Prostate gland (tissue), 2 donors: ENCODE measurements around the gene EMID1.

Experiments used
- POLR2AphosphoS5 ChIP-seq: sonication (generic); formaldehyde crosslinking; IDR thresholded peaks from one replicate; pipeline ENCODE4 v1.6.1; 2017; ENCODE audit warnings: antibody characterized with exemption
- TF ChIP-seq, protein P1 (sequence below), 4 experiments: fragments of 200-600 bp in 2 of 4; fragments of 450-650 bp in 2 of 4; sonication (generic) in 2 of 4; IDR thresholded peaks; 1 replicate in 3 of 4; 2 replicates in 1 of 4; pipeline ENCODE4 v1.5.1; 2016 to 2019; ENCODE audit warnings: antibody characterized with exemption in 4 of 4, mild to moderate bottlenecking in 2 of 4, moderate library complexity in 2 of 4

DNA sequence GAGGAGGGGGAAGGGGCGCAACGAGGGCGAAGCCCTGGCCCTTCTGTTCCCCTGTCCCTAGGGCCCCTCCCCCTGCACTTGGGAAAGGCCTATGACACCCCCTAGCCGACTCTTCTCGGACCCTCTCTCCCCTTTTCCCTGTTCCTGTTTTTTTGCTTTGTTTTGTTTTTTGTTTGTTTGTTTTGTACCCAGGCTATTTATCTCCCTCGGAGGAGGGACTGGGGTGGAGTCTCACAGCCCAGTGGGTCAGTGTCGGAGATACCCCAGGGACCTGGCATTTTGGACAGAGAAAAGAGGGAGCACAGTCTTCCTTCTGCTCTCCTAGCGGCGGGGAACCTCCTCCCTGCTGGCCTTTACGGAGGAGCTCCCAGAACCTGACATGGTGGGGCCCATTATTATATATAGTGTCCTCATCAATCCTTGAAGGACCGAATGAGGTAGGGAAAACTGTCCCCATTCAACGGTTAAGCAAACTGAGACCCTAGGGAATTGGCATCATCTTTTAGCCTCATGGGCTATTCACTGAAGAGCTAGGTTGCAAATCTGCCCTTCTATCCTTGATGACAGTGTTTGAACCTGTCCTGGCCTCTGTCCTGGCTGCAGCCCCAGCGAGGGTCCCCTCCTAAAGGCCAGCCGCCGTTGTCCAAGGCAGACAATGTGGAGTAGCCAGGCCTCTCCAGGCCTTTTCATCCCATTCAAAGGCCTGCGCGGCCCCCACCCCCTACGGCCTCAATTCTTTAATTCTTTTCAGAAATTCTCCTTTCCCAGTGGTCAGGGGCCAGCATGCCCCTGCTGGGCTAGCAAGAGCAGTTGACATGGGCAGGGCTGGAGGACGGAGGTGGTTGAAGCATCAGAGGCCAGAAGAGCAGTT, 911 bp downstream of the EMID1 start:
- TF ChIP-seq, protein P1, sequence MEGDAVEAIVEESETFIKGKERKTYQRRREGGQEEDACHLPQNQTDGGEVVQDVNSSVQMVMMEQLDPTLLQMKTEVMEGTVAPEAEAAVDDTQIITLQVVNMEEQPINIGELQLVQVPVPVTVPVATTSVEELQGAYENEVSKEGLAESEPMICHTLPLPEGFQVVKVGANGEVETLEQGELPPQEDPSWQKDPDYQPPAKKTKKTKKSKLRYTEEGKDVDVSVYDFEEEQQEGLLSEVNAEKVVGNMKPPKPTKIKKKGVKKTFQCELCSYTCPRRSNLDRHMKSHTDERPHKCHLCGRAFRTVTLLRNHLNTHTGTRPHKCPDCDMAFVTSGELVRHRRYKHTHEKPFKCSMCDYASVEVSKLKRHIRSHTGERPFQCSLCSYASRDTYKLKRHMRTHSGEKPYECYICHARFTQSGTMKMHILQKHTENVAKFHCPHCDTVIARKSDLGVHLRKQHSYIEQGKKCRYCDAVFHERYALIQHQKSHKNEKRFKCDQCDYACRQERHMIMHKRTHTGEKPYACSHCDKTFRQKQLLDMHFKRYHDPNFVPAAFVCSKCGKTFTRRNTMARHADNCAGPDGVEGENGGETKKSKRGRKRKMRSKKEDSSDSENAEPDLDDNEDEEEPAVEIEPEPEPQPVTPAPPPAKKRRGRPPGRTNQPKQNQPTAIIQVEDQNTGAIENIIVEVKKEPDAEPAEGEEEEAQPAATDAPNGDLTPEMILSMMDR (IDR thresholded peaks at IDR 0.05): no peak
- TF ChIP-seq POLR2AphosphoS5: no peak
